Lung (tissue), 12 donors: ENCODE measurements around the gene IGDCC3. TPM values are rescaled to one million over a fixed set of nuclear protein-coding genes. Genes with fewer than 3 reads are reported as not detected.

Experiments
- ATAC-seq: fragments of 200-7000 bp; cut with Tn5 transposase; one replicate; pipeline ENCODE4 v1.9.1; 2020; ENCODE audit warnings: moderate number of reproducible peaks; ENCODE audit not compliant: insufficient read depth, low FRiP score
- DNase-seq, 3 donors: peaks; one replicate each; pipeline ENCODE4 v3.0.0-alpha.2; 2013 to 2017
- H3K27ac ChIP-seq, 2 donors: one replicate each; pipeline ENCODE4 v1.5.1; 2013; ENCODE audit warnings: mild to moderate bottlenecking in 2 of 2, moderate library complexity in 2 of 2, control low read depth in 1 of 2, inconsistent platforms in 1 of 2, low read depth in 1 of 2, low read length in 1 of 2
- H3K27me3 ChIP-seq, 3 donors: one replicate each; pipeline ENCODE4 v1.5.1; 2013; ENCODE audit warnings: low read length in 2 of 3; ENCODE audit not compliant: control insufficient read depth in 3 of 3, insufficient read depth in 3 of 3
- H3K36me3 ChIP-seq, 4 donors: one replicate each; pipeline ENCODE4 v1.5.1; 2013; ENCODE audit warnings: low read length in 4 of 4, mild to moderate bottlenecking in 1 of 4, moderate library complexity in 1 of 4; ENCODE audit not compliant: control insufficient read depth in 4 of 4, insufficient read depth in 4 of 4
- H3K4me1 ChIP-seq, 5 donors: one replicate each; pipeline ENCODE4 v1.5.1; 2013; ENCODE audit warnings: low read length in 5 of 5, mild to moderate bottlenecking in 2 of 5, moderate library complexity in 1 of 5; ENCODE audit not compliant: control insufficient read depth in 5 of 5, insufficient read depth in 5 of 5
- H3K4me3 ChIP-seq: one replicate; pipeline ENCODE4 v1.5.1; 2013; ENCODE audit warnings: mild to moderate bottlenecking, control low read depth, moderate library complexity
- H3K9ac ChIP-seq, 2 donors: one replicate each; pipeline ENCODE4 v1.5.1; 2013; ENCODE audit warnings: low read length in 2 of 2, control low read depth in 1 of 2; ENCODE audit not compliant: insufficient read depth in 1 of 2
- H3K9me3 ChIP-seq, 4 donors: one replicate each; pipeline ENCODE4 v1.5.1; 2013; ENCODE audit warnings: low read length in 3 of 4, mild to moderate bottlenecking in 1 of 4, moderate library complexity in 1 of 4; ENCODE audit not compliant: control insufficient read depth in 4 of 4, insufficient read depth in 3 of 4
- CTCF ChIP-seq: IDR thresholded peaks from 2 replicates; pipeline ENCODE4 v1.5.1; 2012; ENCODE audit warnings: mild to moderate bottlenecking; ENCODE audit errors: control extremely low read depth, extremely low read depth
- WGBS, 2 donors: extraction: QIAGEN DNeasy Blood & Tissue Kit; methylation state at CpG; one replicate each; pipeline ENCODE4 v1.1.7; 2013; 5-methylcytosine and 5-hydroxymethylcytosine counted together
- polyA plus RNA-seq, 2 donors: library from polyadenylated mRNA; stranded (reverse); fragments of 200-250 nt; gene quantifications; one replicate each; pipeline ENCODE4 v1.2.1, GENCODE V29; 2013
- total RNA-seq, 2 donors: library from RNA; depleted of rRNA in 1 of 2; stranded (reverse); fragments of >200 nt in 1 of 2; gene quantifications; one replicate each; pipeline ENCODE4 v1.2.1, GENCODE V29; 2014 to 2021
- donor health status: control.
- donor health status: control.
- donor health status: Bipolar disorder and iron deficiency.
- donor health status: healthy.
- donor health status: DM: yes; HTN: yes; CAD: no.

The IGDCC3 gene
- total and polyA plus RNA-seq, 4 donors = 0.09 to 1.3 TPM; not detected in 2

GRCh38 chr15:65343374-65343981, 34.3 kb downstream of the IGDCC3 start:
- no peak overlapping the region for H3K27ac ChIP-seq
- no peak overlapping the region for H3K4me3 ChIP-seq
- H3K27me3 ChIP-seq = no peaks in the 10 kb centered on the region
- no peak for DNase-seq
- peaks cover 0 to 11% (median 4%) of the 10 kb centered on the region in 5 donors for H3K4me1 ChIP-seq
- H3K9ac ChIP-seq = no peak overlapping the region
- no peak for TF ChIP-seq CTCF
- no peaks in the 10 kb centered on the region for H3K36me3 ChIP-seq
- 93% methylated on average over 10 of the region's 10 CpGs for WGBS, 2 donors
- H3K9me3 ChIP-seq = no peaks in the 10 kb centered on the region
- ATAC-seq = no peak

DNA sequence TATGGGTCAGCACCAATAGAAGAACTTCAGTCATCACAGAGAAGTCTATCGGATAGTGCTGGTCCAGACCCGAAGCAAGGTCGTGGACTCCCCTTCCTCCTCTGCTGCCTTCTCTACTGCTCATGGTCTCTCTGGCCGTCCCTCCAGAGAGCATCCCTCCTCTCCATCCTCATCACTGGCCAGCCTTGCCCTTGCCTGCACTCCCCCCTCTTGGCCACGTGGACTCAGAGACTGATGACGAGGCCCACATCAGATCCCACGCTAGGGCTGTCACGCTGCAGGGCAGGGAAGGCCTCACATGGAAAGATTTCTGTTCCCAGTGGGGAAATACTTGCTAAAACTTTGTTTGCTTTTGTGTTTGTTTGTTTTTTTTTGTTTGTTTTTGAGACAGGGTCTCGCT, 35.3 kb downstream of the IGDCC3 start:
- Histone ChIP-seq H3K4me1 (peaks cover 0 to 17% (median 4%) of the 10 kb centered on the region in 5 donors), H3K4me3 (no peak overlapping the region), H3K27me3 (no peaks in the 10 kb centered on the region), H3K9me3 (no peaks in the 10 kb centered on the region), H3K36me3 (no peaks in the 10 kb centered on the region), H3K27ac (no peak overlapping the region), H3K9ac (no peak overlapping the region)
- no peak for TF ChIP-seq CTCF
- no peak for DNase-seq
- no peak for ATAC-seq
- WGBS, 2 donors = 94 to 95% methylated on average over 9 of the region's 9 CpGs

DNA sequence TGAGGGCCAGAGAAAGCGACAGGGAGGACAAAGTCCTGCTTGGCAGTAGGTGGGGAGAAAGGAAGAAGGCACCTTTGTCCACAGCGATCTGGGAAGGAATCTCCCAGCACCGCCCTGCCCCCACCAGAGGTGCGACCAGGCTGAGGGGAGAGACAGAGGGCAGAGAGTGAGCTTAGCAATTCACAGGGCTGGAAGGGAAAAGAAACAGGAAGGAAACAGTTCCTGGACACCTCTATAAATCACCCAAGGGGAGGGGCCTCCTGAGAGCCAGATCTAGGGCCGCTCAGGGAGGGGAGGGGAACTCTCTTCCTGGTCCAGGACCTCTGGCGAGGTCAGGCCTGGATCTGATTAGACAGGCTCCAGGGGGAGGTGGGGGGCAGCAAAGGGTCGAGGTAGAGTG, 37.9 kb downstream of the IGDCC3 start:
- ATAC-seq (no peak), DNase-seq (peak in 1 of 3 donors; percentile 54)

More for the DNA sequence above, 37.9 kb downstream of the IGDCC3 start:
- H3K27ac ChIP-seq = no peak overlapping the region
- no peak overlapping the region for H3K9ac ChIP-seq
- no peak overlapping the region for H3K4me3 ChIP-seq
- H3K36me3 ChIP-seq = peaks cover 0 to 3% (median 0%) of the 10 kb centered on the region in 4 donors
- no peak for TF ChIP-seq CTCF
- peaks cover 0 to 30% (median 4%) of the 10 kb centered on the region in 5 donors for H3K4me1 ChIP-seq
- no peaks in the 10 kb centered on the region for H3K9me3 ChIP-seq
- 28 to 43% methylated on average over 7 of the region's 7 CpGs for WGBS, 2 donors
- no peaks in the 10 kb centered on the region for H3K27me3 ChIP-seq
